NCI-H524 (cell line): Measurements from ENCODE around the gene KIF12.
"Not testable (repeated sequence)": the region's sequence is repeated elsewhere in the genome, so short reads cannot be mapped to it uniquely, and the experiment has no call there.

Experiments
- DNase-seq, 2 experiments: peaks; one replicate each; lab custom pipeline; 2025; lab: John Stamatoyannopoulos, UW

KIF12 gene

DNA sequence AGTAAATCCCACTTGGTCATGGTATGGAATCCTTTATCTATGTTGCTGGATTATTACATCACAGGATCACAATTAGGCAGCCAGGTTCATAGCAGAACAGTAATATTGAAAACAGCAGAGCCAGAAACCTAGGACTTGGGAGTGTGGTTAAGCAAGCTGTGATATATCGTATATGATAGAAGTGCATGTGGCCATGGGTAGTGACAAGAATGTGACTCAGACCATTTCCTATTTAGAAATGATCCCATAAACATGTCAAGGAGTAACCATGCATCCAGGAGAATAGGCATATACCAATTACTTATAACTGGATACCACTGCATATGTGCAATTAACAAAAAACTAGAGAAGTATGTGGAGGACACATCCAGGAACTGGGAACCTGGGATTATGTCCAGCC lies 52.2 kb downstream of the KIF12 start:
- DNase-seq = no peak

DNA sequence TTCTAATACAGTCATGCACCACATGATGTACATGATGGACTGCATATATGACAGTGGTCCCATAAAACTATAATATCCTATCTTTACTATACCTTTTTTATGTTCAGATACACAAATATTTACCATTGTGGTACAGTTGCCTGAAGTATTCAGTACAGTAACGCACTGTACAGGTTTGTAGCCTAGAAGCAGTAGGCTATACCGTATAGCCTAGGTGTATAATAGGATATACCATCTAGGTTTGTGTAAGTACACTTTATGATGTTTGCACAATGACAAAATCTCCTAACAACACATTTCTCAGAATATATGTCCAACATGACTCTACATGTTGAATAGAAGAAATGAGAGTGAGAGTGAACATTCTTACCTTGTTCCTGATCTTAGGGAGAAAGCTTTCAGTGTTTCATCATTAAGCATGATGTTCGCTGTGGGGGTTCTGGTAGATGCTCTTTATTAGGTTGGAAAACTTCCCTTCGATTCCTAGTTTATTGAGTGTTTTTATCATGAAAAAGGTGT lies 52.8 kb downstream of the KIF12 start:
- no peak for DNase-seq

DNA sequence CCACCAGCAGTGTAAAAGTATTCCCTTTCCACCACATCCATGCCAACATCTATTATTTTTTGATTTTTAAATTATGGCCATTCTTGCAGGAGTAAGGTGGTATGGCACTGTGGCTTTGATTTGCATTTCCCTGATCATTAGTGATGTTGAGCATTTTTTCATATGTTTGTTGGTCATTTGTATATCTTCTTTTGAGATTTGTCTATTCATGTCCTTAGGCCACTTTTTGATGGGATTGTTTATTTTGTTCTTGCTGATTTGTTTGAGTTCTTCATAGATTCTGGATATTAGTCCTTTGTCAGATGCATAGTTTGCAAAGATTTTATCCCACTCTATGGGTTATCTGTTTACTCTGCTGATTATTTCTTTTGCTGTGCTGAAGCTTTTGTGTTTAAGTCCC lies 55.4 kb downstream of the KIF12 start:
- not testable (repeated sequence) for DNase-seq
